Activated CD4-positive, CD25-positive, alpha-beta regulatory T cell treated with anti-CD3 and anti-CD28 coated beads, Interleukin-2, amount 50 U/mL, for 72 hours (primary cell): ENCODE data around the gene MYORG.

Experiments used
- DNase-seq: peaks from one replicate; pipeline ENCODE4 v3.0.0; 2021

The MYORG gene

GRCh38 chr9:34332076-34332964, 44.4 kb downstream of the MYORG start:
- DNase-seq = no peak

- DNase-seq = no peak
Measured at GRCh38 chr9:34331196-34331595, 45.5 kb downstream of the MYORG start.

- DNase-seq = peak; percentile 94
Measured at GRCh38 chr9:34328987-34329832, 47.5 kb downstream of the MYORG start, which contains the start of the genes KIF24 and NUDT2. TSS of gene KIF24 (minus strand) at chr9:34329268. CDS start at chr9:34311346, 17,922 bp downstream. TSS of gene NUDT2 (plus strand) at chr9:34329569. CDS start at chr9:34339040, 9,471 bp downstream.

- DNase-seq = no peak
Measured at GRCh38 chr9:34328500-34328986, 48.2 kb downstream of the MYORG start.

GRCh38 chr9:34326690-34327089, 50.0 kb downstream of the MYORG start:
- DNase-seq = no peak

- DNase-seq = no peak
Measured at GRCh38 chr9:34322899-34323591, 53.7 kb downstream of the MYORG start.

GRCh38 chr9:34321451-34321850, 55.2 kb downstream of the MYORG start:
- no peak for DNase-seq

GRCh38 chr9:34318163-34318790, 58.4 kb downstream of the MYORG start:
- DNase-seq = no peak

- DNase-seq = no peak
Measured at GRCh38 chr9:34317436-34317835, 59.3 kb downstream of the MYORG start.
